ENCODE results near the gene NTN4. TPM values are rescaled to one million over a fixed set of nuclear protein-coding genes. Genes with fewer than 3 reads are reported as not detected.

NTN4 gene
- total and polyA plus RNA-seq, 10 of the 15 experiments (the other 5 are each of a cell fraction or from before 2014, with no cell fraction given): 0.15 TPM; not detected in 9

GRCh38 chr12:95763809-95764253 lies 26.7 kb downstream of the NTN4 start:
- Histone ChIP-seq H3K79me2 (ENCODE audit: control insufficient read depth, insufficient read depth, low read length) (no peaks in the 10 kb centered on the region), H3K27ac (ENCODE audit: control insufficient read depth, insufficient read depth) (no peak overlapping the region), H3K4me3 (no peak overlapping the region), H3K4me2 (ENCODE audit: control insufficient read depth, insufficient read depth) (no peak overlapping the region), H3K36me3 (ENCODE audit: control insufficient read depth in 2 of 2, insufficient read depth in 2 of 2, low read length in 1 of 2) (no peaks in the 10 kb centered on the region), H2AFZ (ENCODE audit: control insufficient read depth, low read depth, low read length) (no peak overlapping the region), H3K4me1 (ENCODE audit: control insufficient read depth, insufficient read depth, low read length) (no peaks in the 10 kb centered on the region), H4K20me1 (ENCODE audit: control insufficient read depth, insufficient read depth) (no peaks in the 10 kb centered on the region), H3K27me3 (replicated peaks in 1 of 2; ENCODE audit: control insufficient read depth in 2 of 2, insufficient read depth in 2 of 2, low read length in 1 of 2) (0 out of 4 replicates have a peak, but pooled peaks cover 0 to 2% of the 10 kb centered on the region in 2 experiments), H3K9ac (ENCODE audit: control insufficient read depth, insufficient read depth, low read length) (no peak overlapping the region), H3K9me3 (replicated peaks; ENCODE audit: control insufficient read depth, insufficient read depth, low read length) (no peaks in the 10 kb centered on the region)
- SMC1A ChIA-PET (ENCODE audit: uncharacterized antibody, unreplicated experiment): interaction anchor here (1.3 kb wide), 1 partner anchor 46 kb away, joined by 3 read pairs; no protein-coding TSS in a partner anchor
- CTCF ChIA-PET: interaction anchor here (0.5 kb wide), 1 partner anchor 67 kb away, joined by 3 read pairs; no protein-coding TSS in a partner anchor
- no TSS peak for BruUV-seq (replicated peaks)
- TF ChIP-seq RELB (IDR thresholded peaks at IDR 0.05; ENCODE audit: low read depth): no peak
- POLR2A ChIA-PET: no interaction called here
- ATAC-seq (no peak), DNase-seq (ENCODE audit: low read depth, low spot score) (no peak), FAIRE-seq (no peak)
- intact Hi-C loops (cut with micrococcal nuclease; ENCODE audit: unreplicated experiment) (no loop called here), in situ Hi-C loops (cut with MboI) (no loop called here)
- RAD21 ChIA-PET (ENCODE audit: unreplicated experiment): interaction anchor here (0.7 to 1.0 kb wide), 2 partner anchors 16 to 229 kb away, joined by 3 to 4 read pairs; no protein-coding TSS in a partner anchor

GRCh38 chr12:95762123-95762785 lies 28.3 kb downstream of the NTN4 start:
- peak; percentile 13 for FAIRE-seq
- ATAC-seq: peak; percentile 40; the same call in 1 of the 3 replicates
- no peak overlapping the region for H3K9ac ChIP-seq (ENCODE audit: control insufficient read depth, insufficient read depth, low read length)
- no peaks in the 10 kb centered on the region for H3K36me3 ChIP-seq (ENCODE audit: control insufficient read depth in 2 of 2, insufficient read depth in 2 of 2, low read length in 1 of 2)
- in situ Hi-C loops (cut with MboI) (no loop called here), intact Hi-C loops (cut with micrococcal nuclease; ENCODE audit: unreplicated experiment) (no loop called here)
- 0 out of 2 replicates have a peak overlapping the region, but pooled peaks have one; percentile 22 for H3K4me2 ChIP-seq (ENCODE audit: control insufficient read depth, insufficient read depth)
- H3K4me3 ChIP-seq: no peak overlapping the region
- no peaks in the 10 kb centered on the region for H4K20me1 ChIP-seq (ENCODE audit: control insufficient read depth, insufficient read depth)
- CTCF ChIA-PET: interaction anchor here (0.6 to 1.1 kb wide), 2 partner anchors 74 to 636 kb away, joined by 3 to 4 read pairs; no protein-coding TSS in a partner anchor
- 4% methylated on average over 3 of the region's 3 CpGs for WGBS (ENCODE audit: insufficient coverage, insufficient replicate concordance, low lambda C conversion rate, missing lambda C conversion rate)
- H3K79me2 ChIP-seq (ENCODE audit: control insufficient read depth, insufficient read depth, low read length): no peaks in the 10 kb centered on the region
- SMC1A ChIA-PET (ENCODE audit: uncharacterized antibody, unreplicated experiment): interaction anchor here (0.7 kb wide), 1 partner anchor 35 kb away, joined by 3 read pairs; no protein-coding TSS in a partner anchor
- POLR2A ChIA-PET: interaction anchor here (0.5 kb wide), 1 partner anchor 285 kb away, joined by 3 read pairs; no protein-coding TSS in a partner anchor
- no peak overlapping the region for H3K27ac ChIP-seq (ENCODE audit: control insufficient read depth, insufficient read depth)
- no peak for DNase-seq (ENCODE audit: low read depth, low spot score)
- H3K27me3 ChIP-seq (replicated peaks in 1 of 2; ENCODE audit: control insufficient read depth in 2 of 2, insufficient read depth in 2 of 2, low read length in 1 of 2): 0 out of 4 replicates have a peak, but pooled peaks cover 0 to 2% of the 10 kb centered on the region in 2 experiments
- RAD21 ChIA-PET (ENCODE audit: unreplicated experiment): no interaction called here
- H3K9me3 ChIP-seq (replicated peaks; ENCODE audit: control insufficient read depth, insufficient read depth, low read length): no peaks in the 10 kb centered on the region
- no peaks in the 10 kb centered on the region for H3K4me1 ChIP-seq (ENCODE audit: control insufficient read depth, insufficient read depth, low read length)
- H2AFZ ChIP-seq (ENCODE audit: control insufficient read depth, low read depth, low read length): no peak overlapping the region
- no TSS peak for BruUV-seq (replicated peaks)
- no peak for TF ChIP-seq NR2C2 (IDR thresholded peaks at IDR 0.05; ENCODE audit: borderline replicate concordance, control insufficient read depth, insufficient read length, low read depth)
- TF ChIP-seq BHLHE40 (IDR thresholded peaks at IDR 0.05; ENCODE audit: borderline replicate concordance in 1 of 2, low read depth in 2 of 2, low read length in 1 of 2): no peak
- no peak for TF ChIP-seq IRF3 (IDR thresholded peaks at IDR 0.05)
- TF ChIP-seq ZNF592 (IDR thresholded peaks at IDR 0.05): no peak
- TF ChIP-seq YBX1 (IDR thresholded peaks at IDR 0.05): no peak
- TF ChIP-seq POLR2AphosphoS5 (IDR thresholded peaks at IDR 0.05; ENCODE audit: low read length): no peak
- no peak for TF ChIP-seq HDAC2 (IDR thresholded peaks at IDR 0.05)
- TF ChIP-seq TBL1XR1 (IDR thresholded peaks at IDR 0.05; ENCODE audit: low read depth, low read length): no peak
